OCI-LY7 (cell line): ENCODE measurements around the gene TRAF1.

Source experiments
- CTCF ChIP-seq: fragments of 200-600 bp; sonication (generic); conservative IDR thresholded peaks from 2 replicates; pipeline ENCODE4 v1.5.1; 2014; ENCODE audit warnings: mild to moderate bottlenecking, antibody characterized with exemption, low read length, moderate library complexity, mixed read lengths
- EZH2phosphoT487 ChIP-seq: fragments of 200-600 bp; sonication (generic); IDR thresholded peaks from 2 replicates; pipeline ENCODE4 v1.6.1; 2018; ENCODE audit warnings: low read depth, borderline replicate concordance, mild to moderate bottlenecking, mixed run types, antibody characterized with exemption, low read length, moderate library complexity, mixed read lengths

GRCh38 chr9:120920806-120921178 is 5.8 kb downstream of the TRAF1 start:
- TF ChIP-seq CTCF: no peak
- TF ChIP-seq EZH2phosphoT487: no peak
